PC-3 (cell line): Measurements from ENCODE around the gene MMP11. TPM values are rescaled to one million over a fixed set of nuclear protein-coding genes. Genes with fewer than 3 reads are reported as not detected.

ENCODE experiments used
- ATAC-seq: fragments of 200-7000 bp; cut with Tn5 transposase; 2 replicates; pipeline ENCODE4 v1.9.1; 2020; ENCODE audit warnings: mild to moderate bottlenecking, moderate library complexity
- BruUV-seq: library from RNA; stranded (reverse); fragments of 400-500 nt; replicated peaks from 2 replicates; lab custom pipeline; 2021; lab: Mats Ljungman, UMichigan
- CTCF ChIA-PET: fragments of 300-600 bp; sonication (Branson Sonifier 250); formaldehyde crosslinking; loops from one replicate; lab custom pipeline; 2022; ENCODE audit warnings: antibody characterized with exemption; lab: Charles Lee
- POLR2A ChIA-PET: fragments of 300-600 bp; sonication (Branson Sonifier 250); formaldehyde crosslinking; loops from one replicate; lab custom pipeline; 2022; ENCODE audit warnings: antibody characterized with exemption; ENCODE audit not compliant: unreplicated experiment; lab: Charles Lee
- DNase-seq: peaks from one replicate; pipeline ENCODE4 v3.0.0-alpha.2; 2015
- H2AFZ ChIP-seq: fragments of 300-600 bp; sonication (generic); 2 replicates; pipeline ENCODE4 v1.6.0; 2016; ENCODE audit warnings: antibody characterized with exemption, low read length
- H3F3A ChIP-seq: fragments of 300-600 bp; sonication (generic); one replicate; pipeline ENCODE4 v1.6.0; 2017; ENCODE audit warnings: antibody characterized with exemption, low read length, control low read depth, mild to moderate bottlenecking; ENCODE audit not compliant: unreplicated experiment
- H3K27ac ChIP-seq: fragments of 300-600 bp; sonication (generic); 2 replicates; pipeline ENCODE4 v1.5.1; 2016; ENCODE audit warnings: mild to moderate bottlenecking, low read length
- H3K27me3 ChIP-seq: fragments of 300-600 bp; sonication (generic); 2 replicates; pipeline ENCODE4 v1.6.1; 2016; ENCODE audit warnings: low read length, mixed read lengths
- H3K36me3 ChIP-seq: fragments of 300-600 bp; sonication (generic); 2 replicates; pipeline ENCODE4 v1.6.1; 2016; ENCODE audit warnings: low read depth, mixed run types, low read length, mixed read lengths
- H3K4me1 ChIP-seq: fragments of 300-600 bp; sonication (generic); 2 replicates; pipeline ENCODE4 v1.5.1; 2016; ENCODE audit warnings: low read length; ENCODE audit not compliant: insufficient read depth
- H3K4me2 ChIP-seq: fragments of 300-600 bp; sonication (generic); 2 replicates; pipeline ENCODE4 v1.6.0; 2016; ENCODE audit warnings: low read length
- H3K4me3 ChIP-seq: fragments of 300-600 bp; sonication (generic); 2 replicates; pipeline ENCODE4 v1.5.1; 2016; ENCODE audit warnings: mild to moderate bottlenecking, low read length, mixed read lengths
- H3K79me2 ChIP-seq: fragments of 300-600 bp; sonication (generic); 2 replicates; pipeline ENCODE4 v1.6.1; 2017; ENCODE audit warnings: low read length, mixed read lengths
- H3K9ac ChIP-seq: fragments of 300-600 bp; sonication (generic); 2 replicates; pipeline ENCODE4 v1.6.0; 2016; ENCODE audit warnings: mild to moderate bottlenecking, low read length
- H3K9me2 ChIP-seq: fragments of 300-600 bp; sonication (generic); replicated peaks from 2 replicates; pipeline ENCODE4 v1.6.1; 2016; ENCODE audit warnings: mixed run types, low read length, mixed read lengths
- H3K9me3 ChIP-seq: fragments of 300-600 bp; sonication (generic); 2 replicates; pipeline ENCODE4 v1.6.1; 2016; ENCODE audit warnings: low read length, mixed read lengths
- H4K20me1 ChIP-seq: fragments of 300-600 bp; sonication (generic); 2 replicates; pipeline ENCODE4 v1.6.1; 2016; ENCODE audit warnings: low read length, mixed read lengths
- EZH2 ChIP-seq: fragments of 300-600 bp; sonication (generic); IDR thresholded peaks from one replicate; pipeline ENCODE4 v1.6.1; 2017; ENCODE audit warnings: antibody characterized with exemption, mild to moderate bottlenecking, low read length; ENCODE audit not compliant: unreplicated experiment
- EZH2phosphoT487 ChIP-seq: fragments of 300-600 bp; sonication (generic); IDR thresholded peaks from 2 replicates; pipeline ENCODE4 v1.6.1; 2018; ENCODE audit warnings: mild to moderate bottlenecking, antibody characterized with exemption, low read length, borderline replicate concordance
- intact Hi-C: fragments of 100-400 bp; cut with micrococcal nuclease; formaldehyde crosslinking; loops from 2 replicates; pipeline ENCODE4 v1.9.0; 2023
- total RNA-seq: library from RNA; depleted of rRNA; stranded (reverse); fragments of >200 nt; gene quantifications from 2 replicates; pipeline ENCODE4 v1.2.3, GENCODE V29; 2014
- TF ChIP-seq, protein P1 (sequence below): fragments of 300-600 bp; sonication (generic); conservative IDR thresholded peaks from 2 replicates; pipeline ENCODE4 v1.5.1; 2017; ENCODE audit warnings: antibody characterized with exemption, low read depth, mild to moderate bottlenecking, low read length

The MMP11 gene
- total RNA-seq, 1 experiment from 2014 or later, result 2.4 TPM

- TF ChIP-seq, protein P1, sequence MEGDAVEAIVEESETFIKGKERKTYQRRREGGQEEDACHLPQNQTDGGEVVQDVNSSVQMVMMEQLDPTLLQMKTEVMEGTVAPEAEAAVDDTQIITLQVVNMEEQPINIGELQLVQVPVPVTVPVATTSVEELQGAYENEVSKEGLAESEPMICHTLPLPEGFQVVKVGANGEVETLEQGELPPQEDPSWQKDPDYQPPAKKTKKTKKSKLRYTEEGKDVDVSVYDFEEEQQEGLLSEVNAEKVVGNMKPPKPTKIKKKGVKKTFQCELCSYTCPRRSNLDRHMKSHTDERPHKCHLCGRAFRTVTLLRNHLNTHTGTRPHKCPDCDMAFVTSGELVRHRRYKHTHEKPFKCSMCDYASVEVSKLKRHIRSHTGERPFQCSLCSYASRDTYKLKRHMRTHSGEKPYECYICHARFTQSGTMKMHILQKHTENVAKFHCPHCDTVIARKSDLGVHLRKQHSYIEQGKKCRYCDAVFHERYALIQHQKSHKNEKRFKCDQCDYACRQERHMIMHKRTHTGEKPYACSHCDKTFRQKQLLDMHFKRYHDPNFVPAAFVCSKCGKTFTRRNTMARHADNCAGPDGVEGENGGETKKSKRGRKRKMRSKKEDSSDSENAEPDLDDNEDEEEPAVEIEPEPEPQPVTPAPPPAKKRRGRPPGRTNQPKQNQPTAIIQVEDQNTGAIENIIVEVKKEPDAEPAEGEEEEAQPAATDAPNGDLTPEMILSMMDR, result no peak
- TF ChIP-seq EZH2phosphoT487 (no peak), EZH2 (no peak)
- Histone ChIP-seq H3K9ac (no peak overlapping the region), H3K4me1 (no peaks in the 10 kb centered on the region), H4K20me1 (no peaks in the 10 kb centered on the region), H3K27me3 (no peaks in the 10 kb centered on the region), H3F3A (no peaks in the 10 kb centered on the region), H3K79me2 (no peaks in the 10 kb centered on the region), H3K27ac (no peak overlapping the region), H3K9me2 (no peaks in the 10 kb centered on the region), H3K9me3 (no peaks in the 10 kb centered on the region), H3K4me3 (no peak overlapping the region), H3K4me2 (no peak overlapping the region), H3K36me3 (peaks cover 11% of the 10 kb centered on the region; the same call in 1 of the 2 replicates), H2AFZ (no peak overlapping the region)
- CTCF ChIA-PET, result no interaction called here
- intact Hi-C loops, result no loop called here
- DNase-seq, result no peak
- POLR2A ChIA-PET, result no interaction called here
- no peak for ATAC-seq
- no TSS peak for BruUV-seq
Observed at GRCh38 chr22:23803001-23803819, 30.6 kb downstream of the MMP11 start.

DNA sequence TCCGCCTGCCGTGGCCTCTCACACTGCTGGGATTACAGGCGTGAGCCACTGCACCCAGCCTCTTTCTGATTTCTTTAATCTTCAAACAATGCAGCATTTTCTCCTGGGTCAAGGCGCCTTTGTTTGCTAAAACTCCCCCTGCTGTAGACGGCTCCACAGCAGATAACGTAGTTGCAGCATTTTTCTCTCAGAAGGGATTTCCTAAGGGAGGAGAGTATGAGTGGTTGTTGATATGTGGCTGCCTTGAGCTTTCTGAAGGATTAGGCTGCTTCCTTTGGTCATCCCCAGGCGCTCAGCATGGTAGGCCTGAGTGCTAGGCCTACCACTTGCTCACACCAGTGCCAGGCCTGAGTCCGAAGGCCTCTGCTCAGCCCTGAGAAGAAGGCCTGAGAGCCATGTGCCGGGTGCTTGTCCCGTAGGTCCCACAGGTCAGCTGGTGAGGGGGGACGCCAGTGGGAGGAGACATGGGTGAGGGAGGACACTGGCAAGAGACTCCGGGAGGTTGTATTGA lies 32.2 kb downstream of the MMP11 start:
- Histone ChIP-seq H4K20me1 (no peaks in the 10 kb centered on the region), H3K27me3 (no peaks in the 10 kb centered on the region), H3K27ac (no peak overlapping the region), H3K9me3 (no peaks in the 10 kb centered on the region), H3K79me2 (no peaks in the 10 kb centered on the region), H2AFZ (no peak overlapping the region), H3K9me2 (no peaks in the 10 kb centered on the region), H3K4me1 (no peaks in the 10 kb centered on the region), H3K9ac (no peak overlapping the region), H3K4me2 (no peak overlapping the region), H3K4me3 (no peak overlapping the region), H3F3A (no peaks in the 10 kb centered on the region), H3K36me3 (peaks cover 11% of the 10 kb centered on the region; the same call in 1 of the 2 replicates)
- POLR2A ChIA-PET, result interaction anchor here (0.6 kb wide), 1 partner anchor 138 kb away, joined by 3 read pairs; no protein-coding TSS in a partner anchor
- intact Hi-C loops, result no loop called here
- BruUV-seq, result no TSS peak
- TF ChIP-seq, protein P1, result no peak
- TF ChIP-seq EZH2phosphoT487, result no peak
- TF ChIP-seq EZH2, result no peak
- CTCF ChIA-PET, result no interaction called here
- ATAC-seq (no peak), DNase-seq (no peak)

GRCh38 chr22:23806837-23807236 lies 34.2 kb downstream of the MMP11 start:
- no TSS peak for BruUV-seq
- ChIA-PET POLR2A (no interaction called here), CTCF (no interaction called here)
- Histone ChIP-seq H3K27ac (no peak overlapping the region), H3K79me2 (no peaks in the 10 kb centered on the region), H3K9me2 (no peaks in the 10 kb centered on the region), H3F3A (no peaks in the 10 kb centered on the region), H3K4me1 (no peaks in the 10 kb centered on the region), H3K27me3 (no peaks in the 10 kb centered on the region), H3K4me2 (no peak overlapping the region), H3K9me3 (no peaks in the 10 kb centered on the region), H2AFZ (no peak overlapping the region), H4K20me1 (no peaks in the 10 kb centered on the region), H3K4me3 (no peak overlapping the region), H3K9ac (no peak overlapping the region), H3K36me3 (peaks cover 12% of the 10 kb centered on the region; the same call in 1 of the 2 replicates)
- DNase-seq, result no peak
- ATAC-seq, result no peak
- TF ChIP-seq EZH2phosphoT487, result no peak
- intact Hi-C loops, result no loop called here
